CD14-positive monocyte (primary cell): ENCODE data around the gene PLXNA2. TPM values are rescaled to one million over a fixed set of nuclear protein-coding genes. Genes with fewer than 3 reads are reported as not detected.

ENCODE experiments used
- DNase-seq, 3 donors: peaks; one replicate each; pipeline ENCODE4 v3.0.0-alpha.2; 2011 to 2022
- H2AFZ ChIP-seq: 2 replicates; pipeline ENCODE4 v1.6.0; 2012; ENCODE audit warnings: mild to moderate bottlenecking, low read depth, low read length, inconsistent platforms; ENCODE audit not compliant: insufficient read depth, poor library complexity, severe bottlenecking
- H3K27ac ChIP-seq, 2 donors: 1 replicate in 1 of 2; 2 replicates in 1 of 2; pipeline ENCODE4 v1.5.1; 2012 to 2013; ENCODE audit warnings: low read length in 2 of 2, control low read depth in 1 of 2, inconsistent platforms in 1 of 2, low read depth in 1 of 2, mild to moderate bottlenecking in 1 of 2
- H3K27me3 ChIP-seq, 2 donors: one replicate each; pipeline versions ENCODE4 v1.6.0 to v1.6.1; 2011 to 2013; ENCODE audit warnings: low read length in 2 of 2; ENCODE audit not compliant: control insufficient read depth in 2 of 2, insufficient read depth in 2 of 2
- H3K36me3 ChIP-seq, 2 donors: replicated peaks in 1 of 2; 1 replicate in 1 of 2; 2 replicates in 1 of 2; pipeline versions ENCODE4 v1.5.1 to v1.6.1; 2012 to 2013; ENCODE audit warnings: low read length in 2 of 2, control low read depth in 1 of 2, inconsistent platforms in 1 of 2, mild to moderate bottlenecking in 1 of 2; ENCODE audit not compliant: insufficient read depth in 2 of 2, control insufficient read depth in 1 of 2
- H3K4me1 ChIP-seq, 2 donors: 1 replicate in 1 of 2; 2 replicates in 1 of 2; pipeline versions ENCODE4 v1.5.1 to v1.6.1; 2012 to 2013; ENCODE audit warnings: low read length in 2 of 2, control low read depth in 1 of 2, inconsistent platforms in 1 of 2, mild to moderate bottlenecking in 1 of 2, moderate library complexity in 1 of 2; ENCODE audit not compliant: insufficient read depth in 2 of 2, control insufficient read depth in 1 of 2
- H3K4me2 ChIP-seq: replicated peaks from 2 replicates; pipeline ENCODE3; 2012; ENCODE audit warnings: low read length, moderate library complexity, mild to moderate bottlenecking; ENCODE audit not compliant: poor library complexity, severe bottlenecking; ENCODE audit errors: extremely low read depth
- H3K4me3 ChIP-seq, 3 experiments: fragments of 200-600 bp in 1 of 3; sonication (generic) in 1 of 3; replicated peaks in 1 of 3; 1 replicate in 2 of 3; 2 replicates in 1 of 3; pipeline ENCODE4 v1.5.1; 2011 to 2013; ENCODE audit warnings: low read length in 3 of 3, mild to moderate bottlenecking in 3 of 3, control low read depth in 2 of 3, low read depth in 2 of 3, inconsistent platforms in 1 of 3, moderate library complexity in 1 of 3
- H3K79me2 ChIP-seq: 2 replicates; pipeline ENCODE4 v1.6.0; 2012; ENCODE audit warnings: mild to moderate bottlenecking, control low read depth, inconsistent platforms, low read length, moderate library complexity; ENCODE audit not compliant: insufficient read depth
- H3K9ac ChIP-seq: 2 replicates; pipeline ENCODE4 v1.6.0; 2017; ENCODE audit warnings: low read length, mild to moderate bottlenecking; ENCODE audit not compliant: insufficient read depth, poor library complexity, severe bottlenecking
- H3K9me3 ChIP-seq, 2 donors: replicated peaks in 1 of 2; 1 replicate in 1 of 2; 2 replicates in 1 of 2; pipeline versions ENCODE4 v1.5.1 to v1.6.1; 2012 to 2013; ENCODE audit warnings: low read length in 2 of 2, control low read depth in 1 of 2; ENCODE audit not compliant: control insufficient read depth in 1 of 2, insufficient read depth in 1 of 2
- H4K20me1 ChIP-seq: 2 replicates; pipeline ENCODE4 v1.6.0; 2012; ENCODE audit warnings: mild to moderate bottlenecking, low read length, control low read depth, moderate library complexity; ENCODE audit not compliant: insufficient read depth
- H3K27ac Mint-ChIP-seq, 7 donors: one replicate each; pipeline ENCODE4 v1.8.0; 2020; ENCODE audit warnings: mild to moderate bottlenecking in 7 of 7, mixed read lengths in 7 of 7, moderate library complexity in 6 of 7, inconsistent platforms in 2 of 7
- H3K27me3 Mint-ChIP-seq, 3 donors: one replicate each; pipeline ENCODE4 v1.8.0; 2021 to 2022; ENCODE audit warnings: low read depth in 3 of 3, mild to moderate bottlenecking in 3 of 3, mixed read lengths in 3 of 3, moderate library complexity in 3 of 3, inconsistent platforms in 1 of 3
- H3K36me3 Mint-ChIP-seq, 2 donors: one replicate each; pipeline ENCODE4 v1.8.0; 2020; ENCODE audit warnings: mixed read lengths in 2 of 2, inconsistent platforms in 1 of 2, mild to moderate bottlenecking in 1 of 2
- H3K4me1 Mint-ChIP-seq: one replicate; pipeline ENCODE4 v1.8.0; 2020; ENCODE audit warnings: mild to moderate bottlenecking, mixed read lengths
- H3K4me3 Mint-ChIP-seq, 2 donors: one replicate each; pipeline ENCODE4 v1.8.0; 2020; ENCODE audit warnings: mild to moderate bottlenecking in 2 of 2, mixed read lengths in 2 of 2, moderate library complexity in 1 of 2
- H3K9me3 Mint-ChIP-seq, 7 donors: one replicate each; pipeline ENCODE4 v1.8.0; 2020 to 2022; ENCODE audit warnings: mixed read lengths in 7 of 7, mild to moderate bottlenecking in 6 of 7, moderate library complexity in 6 of 7, inconsistent platforms in 2 of 7
- CTCF ChIP-seq: fragments of 200-600 bp; IDR thresholded peaks from one replicate; pipeline ENCODE4 v1.8.0; 2022; ENCODE audit warnings: antibody characterized with exemption, mild to moderate bottlenecking
- WGBS: methylation state at CpG from one replicate; pipeline ENCODE4 v1.1.5; 2013; ENCODE audit warnings: missing lambda C conversion rate; ENCODE audit not compliant: insufficient coverage; 5-methylcytosine and 5-hydroxymethylcytosine counted together
- intact Hi-C, 2 donors: fragments of 100-400 bp; cut with micrococcal nuclease; formaldehyde crosslinking; loops; one replicate each; pipeline versions ENCODE4 v1.15.0 to v1.15.1; 2023
- polyA plus RNA-seq, 3 donors: library from polyadenylated mRNA; depleted of rRNA in 1 of 3; unstranded in 2 of 3; stranded (reverse) in 1 of 3; fragments of 300-500 nt in 2 of 3; fragments of >200 nt in 1 of 3; fragmentation: Illumina TruSeq in 2 of 3; gene quantifications; 1 replicate in 2 of 3; 2 replicates in 1 of 3; pipeline ENCODE4 v1.2.3, GENCODE V29; 2012 to 2021

The PLXNA2 gene
- polyA plus RNA-seq, 3 donors, result 0.75 to 2.1 (median 1.1) TPM

GRCh38 chr1:208242146-208242545, 2.0 kb downstream of the PLXNA2 start:
- Histone ChIP-seq H3K4me3 (no peak overlapping the region), H4K20me1 (peaks cover 36% of the 10 kb centered on the region), H3K9me3 (no peaks in the 10 kb centered on the region), H3K4me1 (peaks cover 20 to 32% of the 10 kb centered on the region in 2 donors), H3K4me2 (peak overlapping the region; percentile 95), H3K27ac (no peak overlapping the region), H3K36me3 (no peaks in the 10 kb centered on the region), H3K27me3 (peaks cover 34 to 54% of the 10 kb centered on the region in 2 donors), H3K9ac (no peak overlapping the region), H2AFZ (no peak overlapping the region), H3K79me2 (no peaks in the 10 kb centered on the region)
- no peak for TF ChIP-seq CTCF
- intact Hi-C loops, result loop anchor here in 1 of 2 donors (5.0 kb wide), 1 partner anchor 110 kb away; no protein-coding TSS in a partner anchor
- Mint-ChIP-seq H3K36me3 (peaks cover 0 to 11% of the 10 kb centered on the region in 2 donors), H3K27me3 (peaks cover 42 to 68% (median 51%) of the 10 kb centered on the region in 3 donors), H3K4me3 (peak overlapping the region; percentile 9 to 92), H3K4me1 (peaks cover 32% of the 10 kb centered on the region), H3K27ac (no peak overlapping the region), H3K9me3 (peaks cover 0 to 9% (median 2%) of the 10 kb centered on the region in 7 donors)
- 100% methylated on average over 3 of the region's 3 CpGs for WGBS
- no peak for DNase-seq

GRCh38 chr1:208241512-208241911, 2.7 kb downstream of the PLXNA2 start:
- no peak for DNase-seq
- Mint-ChIP-seq H3K4me1 (peaks cover 36% of the 10 kb centered on the region), H3K4me3 (peak overlapping the region in 1 of 2 donors; percentile 92), H3K36me3 (peaks cover 0 to 11% of the 10 kb centered on the region in 2 donors), H3K9me3 (peaks cover 0 to 9% (median 2%) of the 10 kb centered on the region in 7 donors), H3K27me3 (peaks cover 42 to 70% (median 56%) of the 10 kb centered on the region in 3 donors), H3K27ac (peak overlapping the region in 1 of 7 donors; percentile 37)
- no CpG with 5 or more reads among the region's 5 CpGs for WGBS
- Histone ChIP-seq H3K9ac (no peak overlapping the region), H4K20me1 (peaks cover 36% of the 10 kb centered on the region), H3K36me3 (no peaks in the 10 kb centered on the region), H3K9me3 (no peaks in the 10 kb centered on the region), H3K27me3 (peaks cover 34 to 51% of the 10 kb centered on the region in 2 donors), H3K4me1 (peaks cover 20 to 34% of the 10 kb centered on the region in 2 donors), H2AFZ (no peak overlapping the region), H3K79me2 (no peaks in the 10 kb centered on the region), H3K4me2 (no peak overlapping the region), H3K4me3 (no peak overlapping the region), H3K27ac (no peak overlapping the region)
- no peak for TF ChIP-seq CTCF
- intact Hi-C loops, result loop anchor here in 1 of 2 donors (5.0 kb wide), 1 partner anchor 109 kb away; no protein-coding TSS in a partner anchor
